Stimulated activated CD4-positive, alpha-beta T cell treated with anti-CD3 and anti-CD28 coated beads, TNF-alpha, amount 100 ng/mL, for 4 hours (primary cell): ENCODE results near the gene SMIM44.
A peak's percentile ranks its signal among the peaks of the same experiment; 100 is the strongest.
"Not testable (repeated sequence)": the region's sequence is repeated elsewhere in the genome, so short reads cannot be mapped to it uniquely, and the experiment has no call there.

Experiments
- DNase-seq, 3 experiments: peaks; one replicate each; pipeline ENCODE4 v3.0.0-alpha.2; 2020; ENCODE audit warnings: low read depth in 3 of 3

SMIM44 gene

DNA sequence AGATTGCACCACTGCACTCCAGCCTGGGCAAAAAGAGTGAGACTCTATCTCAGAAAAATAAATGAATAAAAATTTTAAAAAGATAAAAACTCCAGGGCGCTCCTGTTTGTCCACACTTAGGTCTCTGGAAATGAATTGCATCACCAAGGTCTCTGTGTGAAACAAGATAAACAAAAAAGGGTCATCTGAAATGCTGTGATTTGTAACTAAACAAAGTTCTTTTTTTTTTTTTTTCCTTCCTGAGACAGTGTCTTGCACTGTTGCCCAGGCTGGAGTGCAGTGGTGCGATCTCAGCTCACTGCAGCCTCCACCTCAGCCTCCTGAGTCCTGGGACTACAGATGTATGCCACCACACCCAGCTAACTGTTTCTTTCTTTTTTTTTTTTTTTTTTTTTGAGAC is 34.4 kb upstream of the SMIM44 start:
- no peak for DNase-seq

DNA sequence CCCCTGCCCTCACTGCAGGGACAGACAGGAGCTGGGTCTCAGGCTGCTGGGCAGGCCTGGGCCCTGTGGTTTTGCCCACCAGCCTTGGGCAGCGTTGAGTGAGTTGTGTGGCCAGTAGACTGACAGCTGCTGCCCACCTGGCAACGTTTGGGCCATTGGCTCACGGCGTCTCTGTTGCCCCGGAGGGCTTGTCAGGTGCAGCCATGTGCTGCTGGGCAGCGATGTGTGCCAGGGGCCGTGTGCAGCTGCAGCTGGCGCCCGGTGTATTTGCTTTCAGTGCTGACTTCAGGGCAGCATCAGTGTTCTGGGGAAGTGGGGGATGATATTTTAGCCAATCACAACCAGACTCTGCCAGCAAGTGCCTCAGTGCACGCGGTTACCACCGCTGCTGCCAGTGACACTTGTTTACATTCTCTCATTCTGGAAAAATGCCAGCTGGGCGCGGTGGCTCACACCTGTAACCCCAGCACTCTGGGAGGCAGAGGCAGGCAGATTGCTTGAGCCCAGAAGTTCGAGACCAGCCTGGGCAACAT is 33.5 kb upstream of the SMIM44 start:
- no peak for DNase-seq

DNA sequence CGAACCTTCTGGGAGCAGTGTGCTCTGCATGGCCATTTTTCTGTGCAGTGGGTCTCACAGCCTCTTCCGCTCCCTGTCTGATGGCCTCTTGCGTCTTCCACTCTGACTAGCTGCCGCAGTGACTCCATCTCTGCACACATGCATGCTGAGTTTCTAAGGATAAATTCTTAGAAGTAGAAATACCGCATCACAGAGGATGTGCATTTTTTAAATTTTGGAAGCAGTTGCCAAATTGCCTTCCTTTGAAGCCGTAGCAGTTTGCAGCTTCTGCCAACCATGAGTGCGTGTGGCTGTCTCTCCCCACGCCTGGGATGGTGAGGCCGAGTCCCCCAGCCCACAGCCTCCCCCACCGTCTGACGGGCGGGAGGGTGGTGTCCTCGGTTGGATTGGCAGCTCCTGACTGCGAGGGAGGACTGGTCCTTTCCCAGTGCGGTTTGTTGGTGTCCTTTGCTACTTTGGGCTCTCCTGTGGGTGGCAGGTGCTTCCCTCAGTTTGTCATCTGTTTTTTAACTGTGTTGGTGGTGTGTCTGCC is 32.7 kb upstream of the SMIM44 start:
- no peak for DNase-seq

DNA sequence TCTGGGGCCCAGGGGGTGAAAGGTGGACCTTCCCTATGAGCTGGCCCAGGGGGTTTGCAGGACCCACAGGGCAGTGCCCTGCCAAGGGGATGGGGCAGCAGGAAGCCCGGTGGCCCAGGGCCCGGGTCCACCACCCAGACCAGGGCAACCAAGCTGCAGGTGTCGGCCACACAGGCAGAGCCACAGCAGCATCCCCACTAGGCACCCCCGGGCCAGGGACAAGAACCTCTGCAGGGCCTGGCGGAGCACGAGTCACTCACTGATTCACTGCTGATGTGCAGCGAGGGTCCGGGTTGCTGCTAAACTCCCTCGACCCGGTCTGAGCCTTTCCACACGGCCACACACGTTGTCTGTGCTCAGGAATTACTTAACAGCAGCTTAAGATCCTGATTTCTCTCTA is 31.7 kb upstream of the SMIM44 start:
- no peak for DNase-seq

- DNase-seq, result no peak
These were observed 30.2 kb upstream of the SMIM44 start for GRCh38 chr19:3513229-3514140.

DNA sequence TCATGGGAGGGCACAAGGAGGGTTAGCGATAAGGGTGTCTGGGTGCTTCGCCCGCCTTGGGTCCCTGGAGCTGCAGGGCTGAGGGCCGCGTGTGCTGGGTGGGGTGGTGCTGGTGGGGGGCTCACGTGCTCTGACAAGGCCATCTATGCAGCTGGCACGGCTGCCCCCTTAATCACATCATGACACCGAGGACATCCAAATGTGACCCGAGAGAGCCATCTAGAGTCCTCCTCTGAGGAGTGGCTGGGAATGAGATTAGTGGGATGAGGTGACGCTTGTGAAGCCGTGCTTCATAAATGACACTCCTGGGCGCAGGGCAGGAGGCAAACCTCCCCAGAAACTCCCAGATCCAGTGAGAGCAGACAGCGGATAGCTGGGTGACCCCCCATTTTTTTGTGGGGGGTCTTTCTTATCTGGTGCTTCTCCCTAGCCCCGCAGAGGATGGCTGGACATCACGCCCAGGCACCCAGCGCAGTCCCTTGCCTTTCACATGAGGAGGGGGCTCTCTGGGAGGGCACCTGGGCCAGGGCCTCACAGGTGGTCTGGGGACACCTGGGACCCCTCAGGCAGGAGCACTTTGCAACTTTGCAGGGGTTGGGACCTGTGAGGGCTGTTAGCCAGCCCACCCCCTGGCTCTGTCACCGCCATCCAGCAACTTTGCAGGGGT is 29.5 kb upstream of the SMIM44 start:
- DNase-seq, result no peak

- no peak for DNase-seq
These were observed 28.4 kb upstream of the SMIM44 start for GRCh38 chr19:3511506-3512251.

GRCh38 chr19:3510727-3511126 is 27.5 kb upstream of the SMIM44 start:
- no peak for DNase-seq

- no peak for DNase-seq
These were observed 26.3 kb upstream of the SMIM44 start for GRCh38 chr19:3509566-3509989.

- DNase-seq, result no peak
These were observed 25.7 kb upstream of the SMIM44 start for GRCh38 chr19:3508771-3509535.

DNA sequence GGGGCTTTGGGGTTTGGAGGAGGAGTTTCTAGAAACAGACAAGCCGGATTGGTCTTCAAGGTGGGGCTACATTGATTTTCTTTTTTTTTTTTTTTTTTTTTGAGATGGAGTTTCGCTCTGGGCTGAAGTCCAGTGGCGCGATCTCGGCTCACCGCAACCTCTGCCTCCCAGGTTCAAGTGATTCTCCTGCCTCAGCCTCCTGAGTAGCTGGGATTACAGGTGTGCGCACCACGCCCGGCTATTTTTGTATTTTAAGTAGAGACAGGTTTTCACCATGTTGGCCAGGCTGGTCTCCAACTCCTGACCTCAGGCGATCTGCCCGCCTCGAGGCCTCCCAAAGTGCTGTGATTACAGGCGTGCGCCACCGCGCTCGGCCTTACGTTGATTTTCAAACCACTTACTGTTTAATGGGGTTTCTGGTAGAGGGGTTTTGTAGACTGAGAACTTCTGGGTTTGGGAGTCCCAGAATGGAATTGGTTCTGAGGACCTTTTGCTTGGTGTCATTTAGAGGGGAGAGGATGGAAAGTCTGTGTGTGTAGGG is 24.9 kb upstream of the SMIM44 start:
- not testable (repeated sequence) for DNase-seq

DNA sequence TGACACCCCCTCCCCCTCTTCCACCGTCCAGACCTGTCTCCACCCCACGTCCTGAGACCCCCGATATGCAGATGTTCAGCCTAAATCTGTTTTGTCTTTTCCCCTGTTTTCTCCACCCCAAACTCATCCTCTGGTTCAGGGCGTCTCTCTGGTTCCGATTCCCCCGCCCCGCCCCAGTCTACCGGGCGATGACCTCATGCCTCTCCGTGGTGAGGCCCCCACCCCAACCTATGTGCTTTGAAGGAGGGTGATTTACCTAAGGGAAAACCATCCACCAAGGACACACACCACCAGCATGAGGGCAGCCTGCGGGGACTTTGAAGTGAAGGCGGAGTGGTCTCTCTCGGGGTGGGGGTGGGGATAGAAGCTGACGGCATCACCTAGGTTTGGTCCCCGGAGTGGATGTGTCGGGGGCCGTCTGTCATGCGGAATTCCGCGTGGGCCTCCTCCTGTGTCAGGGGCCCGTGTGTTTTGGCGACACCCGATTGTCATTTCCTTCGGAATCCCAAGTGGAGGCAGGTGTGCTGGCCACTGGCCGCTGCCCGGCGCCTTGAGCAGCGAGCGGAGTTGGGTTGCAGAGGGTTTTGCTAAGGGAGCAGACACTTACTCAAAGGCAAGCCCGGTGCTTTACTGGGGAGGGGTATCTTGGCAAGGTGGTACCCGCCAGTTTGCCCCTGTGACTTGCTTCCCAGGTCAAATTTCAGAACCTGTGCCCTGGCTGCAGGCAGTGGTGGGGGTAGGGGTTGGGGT is 24.3 kb upstream of the SMIM44 start:
- peak in 1 of 3 experiments; percentile 28 for DNase-seq

GRCh38 chr19:3506384-3507340 is 23.4 kb upstream of the SMIM44 start:
- peak in 1 of 3 experiments; percentile 27 for DNase-seq

DNA sequence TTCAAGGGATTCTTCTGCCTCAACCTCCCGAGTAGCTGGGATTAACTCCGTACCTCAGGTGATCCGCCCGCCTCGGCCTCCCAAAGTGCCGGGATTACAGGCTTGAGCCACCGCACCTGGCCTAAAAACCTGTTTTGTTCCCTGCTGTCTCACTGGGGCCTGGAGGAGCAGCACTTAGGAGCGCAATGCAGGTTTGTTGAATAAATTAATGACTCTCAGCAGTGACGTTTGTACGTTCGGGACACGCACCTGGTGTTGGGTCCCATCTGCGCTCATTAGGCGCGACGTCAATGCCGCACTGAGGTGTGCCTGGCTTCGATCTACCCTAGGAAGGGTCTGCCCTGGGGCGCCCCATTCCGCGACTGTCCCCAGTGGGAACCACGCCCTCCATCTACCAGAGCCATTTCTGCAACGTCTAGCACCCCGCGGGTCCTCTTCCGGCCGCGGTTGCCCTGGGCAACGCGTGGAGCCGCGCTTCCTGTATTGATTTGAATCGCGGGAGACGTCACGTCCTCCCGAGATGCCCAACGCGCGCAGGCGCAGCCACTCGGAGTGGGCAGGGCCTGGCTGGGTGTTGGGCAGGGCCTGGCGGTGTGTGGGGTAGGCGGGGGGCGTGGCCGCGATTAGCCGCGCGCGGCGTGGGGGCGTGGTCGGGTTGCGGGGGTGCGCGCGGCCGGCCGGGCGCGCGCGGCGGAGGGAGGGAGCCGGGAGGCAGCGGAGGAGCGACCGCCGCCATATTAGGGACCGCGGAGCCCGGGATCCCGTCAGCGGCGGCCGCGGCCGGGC is 22.6 kb upstream of the SMIM44 start, which contains the start of gene FZR1:
Gene FZR1, plus strand, starts transcription at position 714 of the 786 bp plus-strand sequence. CDS start 16,679 bp downstream, outside the sequence.
- peak; percentile 99 for DNase-seq

- no peak for DNase-seq
These were observed 21.5 kb upstream of the SMIM44 start for GRCh38 chr19:3504735-3505134.

DNA sequence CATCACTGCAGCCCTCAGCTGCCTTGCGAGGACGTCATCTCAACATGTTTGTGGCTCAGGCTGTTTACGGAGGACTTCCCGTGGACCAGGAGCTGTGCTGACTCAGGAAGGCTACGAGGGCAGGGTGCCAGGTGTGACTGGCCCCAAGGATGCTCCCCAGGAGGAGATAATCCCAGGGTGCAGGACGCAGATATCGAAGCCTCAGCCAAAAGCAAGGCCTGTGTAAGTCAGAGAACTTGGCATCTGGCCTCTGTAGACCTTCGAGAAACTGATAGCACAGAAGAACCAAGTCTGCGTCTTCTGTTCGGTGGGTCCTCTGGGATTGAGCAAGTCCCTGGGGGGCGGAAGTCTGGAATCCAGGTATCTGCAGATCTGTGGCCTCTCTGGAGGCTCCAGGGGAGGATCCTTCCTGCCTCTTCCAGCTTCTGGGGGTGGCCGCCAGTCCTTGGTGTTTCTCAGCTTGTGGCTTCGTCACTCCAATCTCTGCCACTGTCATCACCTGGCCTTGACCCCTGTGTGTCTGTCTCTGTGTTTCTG is 19.9 kb upstream of the SMIM44 start:
- no peak for DNase-seq

DNA sequence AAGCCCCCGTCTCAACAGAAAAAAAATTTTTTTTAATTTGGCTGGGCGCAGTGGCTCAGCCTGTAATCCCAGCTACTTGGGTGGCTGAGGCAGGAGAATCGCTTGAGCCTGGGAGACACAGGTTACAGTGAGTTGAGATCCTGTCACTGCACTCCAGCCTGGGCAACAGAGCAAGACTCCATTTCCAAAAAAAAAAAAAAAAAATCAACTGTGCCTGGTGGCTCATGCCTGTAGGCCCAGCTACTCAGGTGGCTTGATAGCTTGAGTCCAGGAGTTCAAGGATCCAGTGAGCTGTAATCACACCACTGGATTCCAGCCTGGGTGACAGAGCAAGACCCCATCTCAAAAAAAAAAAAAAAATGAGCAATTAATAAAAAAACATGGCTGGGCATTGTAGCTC is 18.5 kb upstream of the SMIM44 start:
- DNase-seq, result no peak
